ENCODE results near the gene FOXJ3. TPM values are rescaled to one million over a fixed set of nuclear protein-coding genes. Genes with fewer than 3 reads are reported as not detected.

The FOXJ3 gene
- total and polyA plus RNA-seq, 2 of the 8 experiments (the other 6 are each of a cell fraction or from before 2014, with no cell fraction given), result 48.6 to 51.9 TPM

GRCh38 chr1:42195841-42196240 is 139.2 kb downstream of the FOXJ3 start:
- Histone ChIP-seq H3K56ac (replicated peaks; ENCODE audit: insufficient read length, low read depth, low read length) (no peak overlapping the region), H3K14ac (ENCODE audit: insufficient read length) (no peak overlapping the region), H3K79me1 (ENCODE audit: low read depth, low read length) (0 out of 2 replicates have a peak, but pooled peaks cover 2% of the 10 kb centered on the region), H3K36me3 (ENCODE audit: control insufficient read depth in 2 of 4, insufficient read depth in 4 of 4, low read length in 3 of 4) (peaks cover 0 to 24% (median 8%) of the 10 kb centered on the region in 4 experiments; a peak in 4 of 8 replicates), H3K4me1 (replicated peaks in 1 of 4; ENCODE audit: control insufficient read depth in 3 of 4, insufficient read depth in 4 of 4, low read length in 3 of 4) (no peaks in the 10 kb centered on the region), H3K4me3 (ENCODE audit: extremely low read depth in 1 of 4, insufficient read depth in 2 of 4, low read depth in 3 of 4, low read length in 4 of 4) (no peak overlapping the region), H3K18ac (ENCODE audit: extremely low read depth, low read length) (no peak overlapping the region), H4K8ac (ENCODE audit: extremely low read depth, insufficient read depth, low read length) (no peak overlapping the region), H4K91ac (replicated peaks; ENCODE audit: insufficient read length, low read length) (no peak overlapping the region), H2AK5ac (ENCODE audit: low read depth, low read length) (no peak overlapping the region), H2AFZ (ENCODE audit: low read length) (no peak overlapping the region), H3K27me3 (replicated peaks in 1 of 4; ENCODE audit: control insufficient read depth in 3 of 4, extremely low read depth in 1 of 4, insufficient read depth in 3 of 4, low read length in 3 of 4) (no peaks in the 10 kb centered on the region), H3K23me2 (ENCODE audit: low read depth, low read length) (no peaks in the 10 kb centered on the region), H2BK20ac (ENCODE audit: low read length) (no peak overlapping the region), H3K4ac (replicated peaks; ENCODE audit: insufficient read length, low read depth, low read length) (no peak overlapping the region), H3K9me3 (ENCODE audit: insufficient read depth in 2 of 2, low read depth in 1 of 2, low read length in 1 of 2) (no peaks in the 10 kb centered on the region), H2BK15ac (ENCODE audit: low read length) (no peak overlapping the region), H3K4me2 (ENCODE audit: insufficient read depth in 1 of 2, low read depth in 2 of 2, low read length in 2 of 2) (no peak overlapping the region), H3K27ac (ENCODE audit: low read depth, low read length) (no peak overlapping the region), H4K20me1 (replicated peaks in 1 of 2; ENCODE audit: control insufficient read depth in 1 of 2, insufficient read depth in 2 of 2, low read length in 2 of 2) (peaks cover 0 to 2% of the 10 kb centered on the region in 2 experiments), H3K79me2 (ENCODE audit: control insufficient read depth in 1 of 2, insufficient read depth in 2 of 2, low read length in 2 of 2) (no peaks in the 10 kb centered on the region), H2BK12ac (ENCODE audit: low read depth, low read length) (no peak overlapping the region), H3K9ac (replicated peaks in 1 of 4; ENCODE audit: extremely low read depth in 1 of 4, low read depth in 3 of 4, low read length in 3 of 4) (no peak overlapping the region), H3K23ac (ENCODE audit: insufficient read length) (no peak overlapping the region), H2BK5ac (ENCODE audit: low read depth, low read length) (no peak overlapping the region), H4K5ac (ENCODE audit: insufficient read length, low read depth, low read length) (no peak overlapping the region), H2BK120ac (replicated peaks; ENCODE audit: low read depth, low read length) (no peak overlapping the region)
- TF ChIP-seq E2F6 (IDR thresholded peaks at IDR 0.05), result no peak
- no peak for TF ChIP-seq KDM4A (IDR thresholded peaks at IDR 0.05; ENCODE audit: low read depth, low read length, severe bottlenecking)
- no peak for TF ChIP-seq SRF (IDR thresholded peaks at IDR 0.05; ENCODE audit: low read depth, low read length)
- no peak for TF ChIP-seq RAD21 (IDR thresholded peaks at IDR 0.05 in 1 of 2, conservative IDR thresholded peaks at IDR 0.05 in 1 of 2; ENCODE audit: low read depth in 2 of 2, low read length in 2 of 2)
- TF ChIP-seq HDAC2 (IDR thresholded peaks at IDR 0.05; ENCODE audit: borderline replicate concordance in 1 of 2, low read depth in 2 of 2, low read length in 2 of 2), result no peak
- no peak for TF ChIP-seq TCF12 (IDR thresholded peaks at IDR 0.05; ENCODE audit: low read depth, low read length)
- no peak for TF ChIP-seq EZH2 (IDR thresholded peaks at IDR 0.05; ENCODE audit: low read depth, low read length, severe bottlenecking)
- no peak for TF ChIP-seq SIRT6 (IDR thresholded peaks at IDR 0.05; ENCODE audit: low read length)
- TF ChIP-seq KDM5A (IDR thresholded peaks at IDR 0.05; ENCODE audit: low read length), result no peak
- TF ChIP-seq CHD1 (IDR thresholded peaks at IDR 0.05; ENCODE audit: low read depth, low read length), result no peak
- TF ChIP-seq ZNF274 (IDR thresholded peaks at IDR 0.05; ENCODE audit: borderline replicate concordance, extremely low read depth, low read length), result no peak
- 86% methylated on average over 3 of the region's 3 CpGs; no CpG with 5 or more reads in 1 of the 2 experiments for WGBS, 2 experiments (ENCODE audit: extremely low coverage in 1 of 2, insufficient coverage in 1 of 2, insufficient read length in 1 of 2, insufficient replicate concordance in 2 of 2, low coverage in 1 of 2, low lambda C conversion rate in 2 of 2, missing lambda C conversion rate in 1 of 2)
- CTCF ChIA-PET (ENCODE audit: partially characterized antibody), result interaction anchor here (2.1 kb wide), 1 partner anchor 22 kb away, joined by 7 read pairs; no protein-coding TSS in a partner anchor
- POLR2A ChIA-PET (ENCODE audit: partially characterized antibody), result no interaction called here
- FAIRE-seq (no peak), DNase-seq (ENCODE audit: low read depth in 1 of 2, low spot score in 2 of 2) (no peak)

Measured in H1 (cell line).